Panc1 (cell line): Measurements from ENCODE around the gene PISD. TPM values are rescaled to one million over a fixed set of nuclear protein-coding genes. Genes with fewer than 3 reads are reported as not detected.

Experiments
- ATAC-seq: fragments of 200-7000 bp; cut with Tn5 transposase; 2 replicates; pipeline ENCODE4 v1.9.1; 2020; ENCODE audit warnings: mild to moderate bottlenecking, moderate library complexity
- BruUV-seq: library from RNA; stranded (reverse); fragments of 400-500 nt; replicated peaks from 2 replicates; lab custom pipeline; 2021; lab: Mats Ljungman, UMichigan
- CTCF ChIA-PET: fragments of 300-600 bp; sonication (Branson Sonifier 250); formaldehyde crosslinking; loops from one replicate; lab custom pipeline; 2022; ENCODE audit warnings: antibody characterized with exemption; lab: Charles Lee
- POLR2A ChIA-PET: fragments of 300-600 bp; sonication (Branson Sonifier 250); formaldehyde crosslinking; loops from one replicate; lab custom pipeline; 2022; ENCODE audit warnings: antibody characterized with exemption; lab: Charles Lee
- DNase-seq: peaks from one replicate; pipeline ENCODE4 v3.0.0-alpha.2; 2010; ENCODE audit warnings: low read depth, low spot score
- H3K27ac ChIP-seq: 2 replicates; pipeline ENCODE4 v1.5.1; 2011; ENCODE audit warnings: mild to moderate bottlenecking, low read length, inconsistent platforms
- H3K27me3 ChIP-seq: fragments of 200-500 bp; sonication (Bioruptor generic); 2 replicates; pipeline ENCODE4 v1.6.0; 2014; ENCODE audit warnings: low read length, inconsistent platforms; ENCODE audit not compliant: control insufficient read depth, insufficient read depth
- H3K36me3 ChIP-seq: fragments of 200-500 bp; sonication (Bioruptor generic); 2 replicates; pipeline ENCODE4 v1.5.1; 2014; ENCODE audit warnings: inconsistent platforms, mild to moderate bottlenecking, low read length, moderate library complexity; ENCODE audit not compliant: control insufficient read depth, insufficient read depth
- H3K4me1 ChIP-seq: 2 replicates; pipeline ENCODE4 v1.5.1; 2011; ENCODE audit warnings: inconsistent platforms, mild to moderate bottlenecking, low read length, moderate library complexity; ENCODE audit not compliant: control insufficient read depth, insufficient read depth
- H3K4me3 ChIP-seq, 2 experiments: 2 replicates each; pipeline ENCODE4 v1.5.1; 2011 to 2012; ENCODE audit warnings: low read depth in 2 of 2, low read length in 2 of 2, mild to moderate bottlenecking in 2 of 2, inconsistent platforms in 1 of 2, moderate library complexity in 1 of 2
- H3K9me3 ChIP-seq: fragments of 200-500 bp; sonication (Bioruptor generic); 2 replicates; pipeline ENCODE4 v1.5.1; 2014; ENCODE audit warnings: low read depth, mild to moderate bottlenecking, inconsistent platforms, low read length, moderate library complexity; ENCODE audit not compliant: control insufficient read depth, insufficient read depth
- CTCF ChIP-seq: fragments of 450-650 bp; IDR thresholded peaks from 2 replicates; pipeline ENCODE4 v1.5.1; 2017; ENCODE audit warnings: mild to moderate bottlenecking
- POLR2AphosphoS5 ChIP-seq: IDR thresholded peaks from 2 replicates; pipeline ENCODE4 v1.6.1; 2012; ENCODE audit warnings: mild to moderate bottlenecking, low read depth, low read length, moderate library complexity
- REST ChIP-seq, 2 experiments: IDR thresholded peaks; 2 replicates each; pipeline ENCODE4 v1.6.1; 2011 to 2012; ENCODE audit warnings: low read depth in 2 of 2, control low read depth in 1 of 2, low read length in 1 of 2, mild to moderate bottlenecking in 1 of 2, moderate library complexity in 1 of 2; ENCODE audit not compliant: insufficient read depth in 1 of 2
- SIN3A ChIP-seq: IDR thresholded peaks from 2 replicates; pipeline ENCODE4 v1.6.1; 2012; ENCODE audit warnings: low read depth, mild to moderate bottlenecking, low read length, moderate library complexity, borderline replicate concordance; ENCODE audit not compliant: insufficient read depth
- TCF7L2 ChIP-seq: IDR thresholded peaks from 2 replicates; pipeline ENCODE4 v1.6.1; 2011; ENCODE audit warnings: mild to moderate bottlenecking, low read depth, low read length, inconsistent platforms
- in situ Hi-C: cut with HindIII; loops from 2 replicates; pipeline ENCODE4 v1.10.0; 2016; ENCODE audit warnings: low sequenced_read_pairs, low pct_unique_long_range_greater_than_20kb
- intact Hi-C: fragments of 100-400 bp; cut with micrococcal nuclease; formaldehyde crosslinking; loops from one replicate; pipeline ENCODE4 v1.10.0; 2022; ENCODE audit not compliant: unreplicated experiment
- total RNA-seq: library from RNA; stranded (reverse); gene quantifications from one replicate; pipeline ENCODE4 v1.2.1, GENCODE V29; 2021; ENCODE audit not compliant: unreplicated experiment

Gene PISD
- total RNA-seq, 1 experiment from 2014 or later = 33.8 TPM

GRCh38 chr22:31609716-31610115 is 52.3 kb downstream of the PISD start:
- ATAC-seq = no peak
- in situ Hi-C loops = no loop called here
- Histone ChIP-seq H3K27ac (no peak overlapping the region), H3K4me1 (no peaks in the 10 kb centered on the region), H3K27me3 (no peaks in the 10 kb centered on the region), H3K4me3 (no peak overlapping the region), H3K36me3 (no peaks in the 10 kb centered on the region), H3K9me3 (no peaks in the 10 kb centered on the region)
- DNase-seq = no peak
- no TSS peak for BruUV-seq
- TF ChIP-seq TCF7L2 (no peak), SIN3A (no peak), CTCF (no peak), REST (IDR thresholded peaks at IDR 0.05; ENCODE audit: insufficient read depth in 1 of 2, low read depth in 2 of 2, low read length in 1 of 2) (no peak), POLR2AphosphoS5 (no peak)
- intact Hi-C loops = no loop called here
- ChIA-PET CTCF (interaction anchor here (1.0 kb wide), 1 partner anchor 21 kb away, joined by 3 read pairs; no protein-coding TSS in a partner anchor), POLR2A (no interaction called here)

DNA sequence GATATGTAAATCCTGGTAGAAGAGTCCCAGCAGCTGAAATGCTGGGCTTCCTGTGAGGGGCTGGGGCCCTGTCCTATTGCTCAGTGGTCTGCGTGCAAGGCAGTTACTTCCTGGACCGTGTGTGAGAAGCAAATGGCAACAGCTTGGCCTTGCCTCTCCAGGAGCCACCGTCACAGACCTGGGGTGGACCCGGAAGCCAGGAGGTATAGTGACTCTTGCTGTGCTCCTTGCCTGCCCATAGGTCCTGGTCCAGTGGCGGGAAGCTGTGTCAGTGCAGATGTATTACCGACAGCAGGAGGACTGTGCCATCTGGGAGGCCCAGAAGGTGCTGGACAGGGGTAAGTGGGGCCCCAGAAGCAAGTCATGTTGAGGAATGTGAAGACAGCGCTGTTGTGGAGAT is 54.3 kb downstream of the PISD start:
- no peak for TF ChIP-seq SIN3A
- TF ChIP-seq TCF7L2 = no peak
- no peak for TF ChIP-seq CTCF
- TF ChIP-seq POLR2AphosphoS5 = no peak
- no peak for TF ChIP-seq REST (IDR thresholded peaks at IDR 0.05; ENCODE audit: insufficient read depth in 1 of 2, low read depth in 2 of 2, low read length in 1 of 2)
- BruUV-seq = no TSS peak
- intact Hi-C loops = no loop called here
- Histone ChIP-seq H3K4me1 (no peaks in the 10 kb centered on the region), H3K4me3 (no peak overlapping the region), H3K27ac (no peak overlapping the region), H3K27me3 (no peaks in the 10 kb centered on the region), H3K9me3 (no peaks in the 10 kb centered on the region), H3K36me3 (no peaks in the 10 kb centered on the region)
- ATAC-seq (no peak), DNase-seq (no peak)
- ChIA-PET CTCF (no interaction called here), POLR2A (no interaction called here)
- in situ Hi-C loops = no loop called here
